GM19395 (cell line): ENCODE results near the gene SMTN.
"Not testable (repeated sequence)": the region's sequence is repeated elsewhere in the genome, so short reads cannot be mapped to it uniquely, and the experiment has no call there.

Experiments used
- ATAC-seq: cut with Tn5 transposase; IDR thresholded peaks from one replicate; pipeline ENCODE4 v1.9.1; 2021; ENCODE audit warnings: mild to moderate bottlenecking, moderate library complexity; ENCODE audit not compliant: unreplicated experiment

SMTN gene

DNA sequence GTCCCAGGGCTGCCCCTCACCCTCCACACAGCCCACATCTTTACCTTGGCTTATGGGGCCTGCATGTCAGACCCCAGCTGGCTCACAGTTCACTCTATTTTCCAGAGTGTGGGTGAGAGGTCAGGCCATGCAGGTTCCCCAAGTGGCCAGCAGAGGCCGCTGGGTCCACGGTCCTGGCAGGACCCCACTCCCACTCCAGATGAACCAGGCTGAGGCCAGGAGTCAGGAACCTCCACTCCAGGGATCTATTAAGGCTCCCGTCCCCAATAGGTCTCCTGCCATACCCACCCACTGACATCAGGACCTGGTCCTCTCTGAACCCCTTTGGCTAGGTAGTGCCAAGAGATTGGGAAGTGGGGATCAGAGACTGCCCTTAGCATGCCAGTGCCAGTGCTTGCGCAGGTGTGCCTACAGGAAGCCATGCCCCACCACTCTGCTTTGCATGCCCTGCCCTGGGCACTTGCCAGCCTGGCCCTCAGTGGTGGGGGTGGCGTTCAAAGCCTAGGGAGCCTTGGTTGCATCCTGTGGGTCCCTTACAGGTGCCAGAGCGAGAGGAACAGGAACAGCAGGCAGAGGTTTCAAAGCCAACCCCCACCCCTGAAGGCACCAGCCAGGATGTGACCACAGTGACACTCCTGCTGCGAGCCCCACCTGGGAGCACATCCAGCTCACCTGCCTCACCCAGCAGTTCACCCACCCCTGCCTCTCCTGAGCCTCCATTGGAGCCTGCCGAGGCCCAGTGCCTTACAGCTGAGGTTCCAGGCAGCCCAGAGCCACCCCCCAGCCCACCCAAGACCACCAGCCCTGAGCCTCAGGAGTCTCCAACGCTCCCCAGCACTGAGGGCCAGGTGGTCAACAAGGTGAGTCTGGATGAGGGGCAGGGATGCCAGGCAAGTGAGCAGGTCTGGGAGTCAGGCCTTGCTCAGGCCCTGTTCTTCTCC, 8.3 kb downstream of the SMTN start:
- ATAC-seq = no peak

DNA sequence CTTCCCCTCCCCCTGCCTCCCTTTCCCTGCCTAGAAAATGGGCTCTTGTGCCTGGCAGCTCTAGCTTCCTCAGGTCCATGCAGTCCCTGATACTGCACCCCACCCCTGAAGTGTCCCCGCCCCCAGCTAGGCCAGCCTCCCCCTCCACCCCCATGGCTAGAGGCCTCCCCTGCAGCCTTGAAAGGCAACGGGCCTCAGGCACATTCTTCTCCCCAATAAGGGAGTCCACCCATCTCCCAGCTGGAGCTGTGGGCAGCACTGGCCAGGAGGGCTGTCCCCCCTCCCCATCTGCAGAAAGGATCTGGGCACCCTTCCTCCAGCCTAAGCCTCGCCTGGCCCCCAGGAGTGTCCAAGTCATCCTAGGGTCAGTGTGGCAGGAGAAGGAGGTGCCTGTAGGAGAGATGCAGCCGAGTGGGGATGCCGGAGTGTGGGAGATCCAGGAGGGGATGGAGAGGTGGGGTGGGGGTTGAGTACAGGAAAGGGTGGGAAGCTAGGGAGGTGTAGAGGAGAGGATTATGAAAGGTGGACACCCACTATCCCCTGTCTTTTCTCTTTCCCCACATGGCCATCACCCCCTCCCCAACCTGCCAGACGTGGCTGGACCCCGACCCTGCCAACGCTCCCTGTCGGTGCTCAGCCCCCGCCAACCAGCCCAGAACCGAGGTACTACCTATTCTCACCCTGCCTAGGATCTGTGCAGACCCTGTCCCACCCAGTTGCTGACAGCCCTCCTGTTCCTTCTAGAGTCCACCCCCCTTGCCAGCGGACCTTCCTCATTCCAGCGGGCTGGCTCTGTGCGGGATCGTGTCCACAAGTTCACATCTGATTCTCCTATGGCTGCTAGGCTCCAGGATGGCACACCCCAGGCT, 9.3 kb downstream of the SMTN start:
- no peak for ATAC-seq

DNA sequence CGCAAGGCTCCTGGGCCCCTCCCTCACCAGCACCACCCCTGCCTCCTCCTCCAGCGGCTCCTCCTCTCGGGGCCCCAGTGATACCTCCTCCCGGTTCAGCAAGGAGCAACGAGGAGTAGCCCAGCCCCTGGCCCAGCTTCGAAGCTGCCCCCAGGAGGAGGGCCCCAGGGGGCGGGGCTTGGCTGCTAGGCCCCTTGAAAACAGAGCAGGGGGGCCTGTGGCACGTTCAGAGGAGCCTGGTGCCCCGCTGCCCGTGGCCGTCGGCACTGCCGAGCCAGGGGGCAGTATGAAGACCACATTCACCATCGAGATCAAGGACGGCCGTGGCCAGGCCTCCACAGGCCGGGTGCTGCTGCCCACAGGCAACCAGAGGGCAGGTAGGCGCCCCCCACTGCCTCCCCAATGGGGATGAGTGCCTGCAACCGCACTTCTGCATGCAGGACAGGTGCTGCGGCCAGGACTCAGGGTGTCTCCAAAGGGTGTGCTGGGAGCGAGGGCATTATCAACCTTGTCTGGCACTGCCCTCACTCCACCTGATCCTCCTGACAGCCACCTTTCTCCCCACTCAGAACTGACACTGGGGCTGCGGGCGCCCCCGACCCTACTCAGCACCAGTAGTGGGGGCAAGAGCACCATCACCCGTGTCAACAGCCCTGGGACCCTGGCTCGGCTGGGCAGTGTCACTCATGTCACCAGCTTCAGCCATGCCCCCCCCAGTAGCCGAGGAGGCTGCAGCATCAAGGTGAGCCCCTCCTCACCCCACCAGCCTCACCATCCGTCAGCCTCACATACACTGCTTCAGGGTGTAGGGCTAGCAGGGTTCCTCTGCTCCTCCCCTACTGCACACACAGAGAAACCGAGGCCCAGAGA, 10.2 kb downstream of the SMTN start:
- no peak for ATAC-seq

DNA sequence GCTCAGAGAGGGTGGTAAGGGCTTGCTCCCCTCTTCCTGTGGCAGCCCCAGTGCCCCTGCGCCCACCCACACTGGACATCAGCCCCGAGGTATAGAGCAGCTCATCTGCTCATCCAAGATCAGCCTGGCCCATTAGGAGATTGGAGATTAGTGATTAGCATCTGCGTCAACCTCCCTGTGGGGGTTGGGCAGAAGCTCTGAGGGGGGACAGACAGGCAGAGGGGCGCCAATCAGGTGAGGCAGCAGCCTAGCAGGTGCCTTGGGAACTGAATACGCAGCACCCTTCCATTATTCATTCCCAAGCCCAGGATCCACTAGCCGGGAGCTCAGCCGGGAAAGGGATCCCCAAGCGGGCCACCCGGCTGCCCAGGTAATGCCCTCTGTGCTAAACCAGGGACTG, 11.0 kb downstream of the SMTN start:
- ATAC-seq = no peak

DNA sequence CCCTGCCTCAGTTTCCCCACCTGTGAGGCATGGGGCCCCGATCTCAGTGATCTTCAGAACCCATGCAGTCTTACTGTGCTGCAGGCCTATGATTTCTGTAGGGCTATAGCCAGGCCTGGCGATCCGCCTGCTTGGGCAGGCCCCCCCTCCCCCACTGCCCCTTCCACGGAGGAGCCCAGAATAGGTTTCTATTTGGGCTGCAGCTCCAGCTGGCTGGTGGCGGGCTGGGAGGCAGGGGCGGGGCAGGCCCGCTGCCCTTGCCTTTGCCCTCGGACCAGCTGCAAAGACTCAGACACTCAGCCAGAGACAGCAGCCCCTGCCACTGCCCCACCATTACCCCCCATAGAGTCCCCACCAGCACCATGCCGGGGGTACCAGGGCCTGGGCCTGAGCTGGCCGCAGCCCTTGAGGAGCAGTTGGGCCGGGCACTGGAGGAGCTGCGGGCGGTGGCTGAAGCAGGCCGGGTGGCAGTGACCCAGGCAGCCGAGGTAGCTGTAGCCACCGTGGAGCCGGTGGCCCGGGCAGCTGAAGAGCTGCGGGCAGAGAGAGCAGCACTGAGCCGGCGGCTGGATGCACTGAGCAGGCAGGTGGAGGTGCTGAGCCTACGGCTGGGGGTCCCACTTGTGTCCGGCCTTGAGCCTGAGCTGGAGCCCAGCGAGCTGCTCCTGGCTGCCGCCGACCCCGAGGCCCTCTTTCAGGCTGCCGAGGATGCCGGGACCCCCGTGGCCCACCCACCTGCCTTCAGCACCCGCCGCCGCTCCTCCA, 12.2 kb downstream of the SMTN start:
- no peak for ATAC-seq

DNA sequence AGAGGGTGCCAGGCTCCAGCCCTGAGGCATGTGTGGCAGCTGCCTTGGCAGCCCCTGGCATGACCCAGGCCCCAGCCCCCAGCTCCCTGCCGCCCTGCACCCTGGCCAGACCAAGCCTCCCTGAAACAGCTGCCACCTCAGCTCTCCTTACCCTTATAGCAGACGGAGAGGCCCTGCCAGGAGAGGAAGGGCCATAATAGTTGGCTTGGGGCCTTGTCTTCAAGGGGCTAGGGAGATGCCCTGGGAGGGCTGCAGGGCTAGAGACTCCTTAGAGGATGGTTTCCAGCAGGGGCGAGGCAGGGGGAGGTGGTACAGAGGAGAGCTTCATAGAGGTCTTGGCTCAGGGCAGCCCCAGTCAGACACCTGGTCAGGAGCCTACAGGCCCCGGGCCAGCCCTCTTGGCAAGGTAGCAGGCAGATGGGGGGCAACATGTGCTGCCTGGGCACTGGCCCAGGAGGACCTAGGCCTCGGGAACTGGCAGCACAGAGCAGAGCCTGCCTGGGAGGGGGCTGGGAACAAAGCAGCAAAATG, 13.0 kb downstream of the SMTN start:
- ATAC-seq = no peak

DNA sequence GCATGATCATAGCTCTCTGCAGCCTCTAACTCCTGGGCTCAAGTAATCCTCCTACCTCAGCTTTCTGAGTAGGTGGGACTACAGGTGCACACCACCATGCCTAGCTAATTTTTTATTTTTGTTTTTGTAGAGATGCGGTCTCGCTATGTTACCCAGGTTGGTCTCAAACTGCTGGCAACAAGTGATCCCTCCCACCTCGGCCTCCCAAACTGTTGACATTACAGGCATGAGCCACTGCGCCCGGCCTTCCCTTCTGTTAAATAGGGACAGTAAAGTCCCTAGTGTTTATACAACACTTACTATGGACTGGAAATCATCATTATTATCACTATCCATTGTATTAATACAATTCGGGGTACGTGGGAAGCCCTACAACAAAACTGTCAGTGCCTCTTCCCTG, 13.6 kb downstream of the SMTN start:
- no peak for ATAC-seq

DNA sequence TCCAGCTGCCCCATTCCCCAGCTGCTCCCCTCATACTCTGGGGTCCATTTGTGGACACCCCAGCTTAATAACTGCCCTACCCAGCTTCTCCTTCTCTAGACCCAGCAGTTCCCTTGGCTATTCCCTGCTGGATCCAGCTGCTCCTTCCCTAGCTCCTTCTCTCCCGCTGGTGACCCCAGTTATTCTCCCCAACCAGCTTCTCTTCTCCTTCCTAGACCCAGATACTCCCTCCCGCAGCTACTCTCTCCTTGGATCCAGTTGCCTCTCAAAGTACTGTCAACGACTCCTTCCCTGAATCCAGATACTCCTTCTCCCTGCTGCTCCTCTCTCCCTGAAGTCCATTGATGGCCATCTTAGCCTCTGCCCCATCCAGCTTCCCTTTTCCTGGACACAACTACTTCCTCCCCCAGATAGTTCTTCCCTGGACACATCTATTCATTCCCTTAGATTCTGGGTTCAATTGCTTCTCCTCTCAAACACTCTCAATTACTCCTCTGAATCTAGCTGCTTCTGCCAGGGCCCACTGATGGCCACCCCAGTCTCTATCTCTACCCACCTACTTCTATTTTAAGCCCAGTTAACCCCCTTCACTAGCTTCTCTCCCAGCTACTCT, 14.6 kb downstream of the SMTN start:
- ATAC-seq = no peak

DNA sequence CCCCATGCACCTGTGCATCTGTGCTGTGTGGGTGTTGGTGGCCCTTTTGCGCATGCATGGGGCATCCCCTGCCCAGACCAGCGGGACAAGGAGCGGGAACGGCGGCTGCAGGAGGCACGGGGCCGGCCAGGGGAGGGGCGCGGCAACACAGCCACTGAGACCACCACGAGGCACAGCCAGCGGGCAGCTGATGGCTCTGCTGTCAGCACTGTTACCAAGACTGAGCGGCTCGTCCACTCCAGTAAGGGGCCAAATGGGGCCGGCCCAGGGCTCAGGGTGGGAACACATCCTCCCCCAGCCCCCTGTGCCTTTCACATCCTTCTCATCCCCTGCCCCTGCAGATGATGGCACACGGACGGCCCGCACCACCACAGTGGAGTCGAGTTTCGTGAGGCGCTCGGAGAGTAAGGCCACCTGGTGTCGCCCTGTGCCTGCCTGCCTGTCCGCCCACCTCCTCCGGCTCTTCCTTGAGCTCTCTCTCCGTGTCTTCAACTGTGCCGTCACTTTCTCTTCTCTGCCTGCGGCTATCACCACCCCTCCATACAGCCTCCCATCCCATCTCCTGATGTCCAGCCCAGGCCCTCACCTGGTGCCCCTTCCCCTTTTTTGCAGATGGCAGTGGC, 15.7 kb downstream of the SMTN start:
- no peak for ATAC-seq

DNA sequence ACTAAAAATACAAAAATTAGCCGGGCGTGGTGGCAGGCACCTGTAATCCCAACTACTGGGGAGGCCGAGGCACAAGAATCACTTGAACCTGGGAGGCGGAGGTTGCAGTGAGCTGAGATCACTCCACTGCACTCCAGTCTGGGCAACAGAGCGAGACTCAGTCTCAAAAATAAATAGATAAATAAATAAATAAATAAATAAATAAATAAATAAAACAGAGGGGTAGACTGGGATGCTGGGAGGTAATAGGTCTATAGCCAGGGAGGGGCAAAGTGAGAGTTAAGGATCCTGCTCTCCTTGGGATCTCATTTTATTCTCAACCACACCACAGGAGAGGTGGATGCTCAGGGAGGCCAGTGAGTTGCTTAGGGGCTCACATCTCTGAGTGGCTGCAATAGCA, 16.4 kb downstream of the SMTN start:
- ATAC-seq = not testable (repeated sequence)

DNA sequence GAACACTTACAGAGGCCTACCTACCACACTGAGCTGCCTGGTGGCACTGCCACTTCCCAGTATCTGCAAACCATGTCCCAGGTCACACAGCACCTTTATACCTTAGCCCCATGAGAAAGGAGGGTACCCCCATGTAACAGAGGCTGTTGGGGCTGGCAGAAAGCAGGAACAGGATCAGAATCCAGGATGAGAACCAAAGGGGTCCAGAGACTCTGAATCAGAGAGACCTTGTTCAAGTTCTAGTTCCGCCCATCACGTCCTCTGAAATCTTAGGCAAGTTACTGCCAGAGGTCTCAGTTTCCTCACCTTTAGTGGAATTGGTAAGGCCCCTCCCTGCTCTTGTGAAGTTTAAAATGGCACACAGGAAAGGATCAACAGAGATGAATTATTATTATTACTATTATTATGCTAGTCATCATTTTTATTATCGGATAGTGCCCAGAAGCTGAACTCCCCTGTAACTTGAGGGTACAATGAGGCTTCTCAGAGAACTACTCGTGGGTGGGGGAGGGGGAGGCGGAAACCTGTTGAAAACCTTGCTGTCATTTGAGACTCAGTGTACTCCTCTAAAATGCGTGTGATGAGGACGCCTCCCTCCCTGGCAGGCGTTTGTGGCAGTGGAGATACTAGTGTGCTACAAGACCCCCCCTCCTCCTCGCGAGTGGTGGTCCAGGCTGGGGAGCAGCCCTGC, 17.0 kb downstream of the SMTN start:
- no peak for ATAC-seq

DNA sequence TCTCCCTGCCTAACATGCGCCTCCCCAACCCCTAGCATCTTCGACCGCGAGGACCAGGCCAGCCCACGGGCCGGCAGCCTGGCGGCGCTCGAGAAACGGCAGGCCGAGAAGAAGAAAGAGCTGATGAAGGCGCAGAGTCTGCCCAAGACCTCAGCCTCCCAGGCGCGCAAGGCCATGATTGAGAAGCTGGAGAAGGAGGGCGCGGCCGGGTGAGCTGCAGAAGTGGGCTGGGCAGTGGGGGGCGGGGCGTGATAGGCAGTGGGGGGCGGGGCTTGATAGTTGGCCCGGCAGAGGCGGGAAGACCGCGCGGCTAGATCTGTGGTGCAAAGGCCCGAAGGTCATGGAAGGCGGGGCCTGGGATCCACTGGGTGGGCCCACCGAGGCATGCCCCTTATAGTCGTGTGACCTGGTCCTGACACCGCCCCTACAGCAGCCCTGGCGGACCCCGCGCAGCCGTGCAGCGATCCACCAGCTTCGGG, 17.6 kb downstream of the SMTN start:
- ATAC-seq = no peak

DNA sequence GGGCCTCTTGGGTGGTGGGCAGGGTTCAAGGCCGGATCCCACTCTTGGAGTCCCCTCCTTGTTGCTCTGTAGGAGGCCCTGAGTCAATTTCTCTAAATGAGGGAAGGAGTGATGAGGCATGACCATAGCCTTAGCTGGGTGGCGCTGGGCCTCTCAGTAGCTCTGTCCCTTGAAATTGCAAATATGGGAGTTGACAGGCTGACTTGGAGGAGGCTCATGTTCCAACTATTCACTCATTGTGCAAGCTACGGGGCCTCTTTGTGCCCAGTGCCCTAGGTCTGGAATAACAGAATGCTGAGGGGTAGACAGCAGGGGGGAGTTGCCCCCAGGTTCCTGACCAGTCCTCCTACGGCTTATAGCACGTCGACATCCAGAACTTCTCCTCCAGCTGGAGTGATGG, 18.3 kb downstream of the SMTN start:
- no peak for ATAC-seq

DNA sequence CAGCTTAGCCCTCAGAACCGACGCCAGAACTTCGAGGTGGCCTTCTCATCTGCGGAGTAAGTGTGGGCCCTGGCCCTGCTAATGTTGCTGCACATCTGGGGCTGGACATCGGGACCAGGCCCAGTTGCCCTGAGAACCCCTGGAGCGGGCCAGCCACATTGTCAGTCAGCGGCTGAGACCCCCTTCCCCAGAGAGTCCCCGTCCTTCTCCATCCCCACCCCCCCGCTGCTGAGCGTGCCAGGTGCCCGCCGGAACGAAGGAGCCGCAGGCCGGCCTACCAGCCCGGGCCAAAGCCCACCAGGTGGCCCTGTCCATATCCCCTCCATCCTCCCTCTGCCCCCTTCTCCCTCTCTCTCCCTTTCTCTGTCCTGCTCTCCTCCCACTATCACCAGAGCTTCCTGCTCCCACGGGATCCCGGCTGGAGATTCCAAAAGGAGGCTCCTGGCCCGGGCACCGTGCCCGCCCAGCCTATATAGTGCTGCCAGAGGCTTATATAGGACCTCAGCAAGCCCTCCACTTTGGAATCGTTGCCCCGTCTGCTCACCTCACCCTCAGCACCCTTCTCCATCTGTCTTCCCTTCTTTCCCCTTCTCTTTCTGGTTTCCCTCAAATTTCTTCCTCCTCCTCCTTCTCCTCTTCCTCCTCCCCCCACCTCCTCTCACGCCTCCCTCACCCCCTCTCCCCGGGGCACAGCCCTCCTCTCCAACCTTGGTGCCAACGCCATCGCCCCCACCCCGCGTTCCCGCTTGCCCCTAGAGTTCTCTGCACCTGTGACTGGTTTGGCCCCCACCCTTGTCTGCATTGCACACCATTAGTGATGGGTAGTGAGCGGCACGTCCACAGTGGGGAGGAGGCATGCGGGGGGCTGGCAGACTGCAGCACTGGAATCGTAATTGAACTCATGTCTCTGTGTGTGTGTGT, 19.0 kb downstream of the SMTN start:
- no peak for ATAC-seq

DNA sequence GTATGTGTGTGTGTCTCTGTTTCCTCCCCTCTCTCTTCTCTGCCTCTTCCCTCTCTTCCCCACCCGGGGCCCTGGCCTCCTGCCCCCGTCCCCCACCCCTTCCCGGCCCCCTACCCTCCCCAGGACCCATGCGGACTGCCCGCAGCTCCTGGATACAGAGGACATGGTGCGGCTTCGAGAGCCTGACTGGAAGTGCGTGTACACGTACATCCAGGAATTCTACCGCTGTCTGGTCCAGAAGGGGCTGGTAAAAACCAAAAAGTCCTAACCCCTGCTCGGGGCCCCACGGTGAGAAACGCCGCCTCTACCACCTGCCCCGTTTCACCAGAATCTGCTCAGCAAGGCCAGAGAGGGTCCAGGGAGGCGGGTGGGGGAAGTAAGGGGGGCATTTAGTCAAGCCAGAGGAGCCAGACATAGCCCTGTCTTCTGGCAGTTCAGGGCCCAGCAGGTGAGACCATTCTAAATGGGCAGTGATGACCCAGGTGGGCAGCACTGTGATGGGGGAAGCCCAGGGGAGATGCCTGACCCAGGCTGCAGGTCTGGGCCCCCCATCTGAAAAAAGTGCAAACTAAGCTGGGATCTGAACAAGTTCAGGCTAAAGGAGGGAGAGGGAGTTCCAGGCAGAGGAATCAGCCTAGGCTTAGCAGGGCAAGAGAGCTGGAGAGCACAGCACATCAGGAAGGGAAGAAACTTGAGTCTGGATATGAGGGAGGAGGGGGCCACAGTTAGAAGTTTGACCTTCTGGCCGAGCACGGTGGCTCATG, 19.8 kb downstream of the SMTN start:
- ATAC-seq = no peak

DNA sequence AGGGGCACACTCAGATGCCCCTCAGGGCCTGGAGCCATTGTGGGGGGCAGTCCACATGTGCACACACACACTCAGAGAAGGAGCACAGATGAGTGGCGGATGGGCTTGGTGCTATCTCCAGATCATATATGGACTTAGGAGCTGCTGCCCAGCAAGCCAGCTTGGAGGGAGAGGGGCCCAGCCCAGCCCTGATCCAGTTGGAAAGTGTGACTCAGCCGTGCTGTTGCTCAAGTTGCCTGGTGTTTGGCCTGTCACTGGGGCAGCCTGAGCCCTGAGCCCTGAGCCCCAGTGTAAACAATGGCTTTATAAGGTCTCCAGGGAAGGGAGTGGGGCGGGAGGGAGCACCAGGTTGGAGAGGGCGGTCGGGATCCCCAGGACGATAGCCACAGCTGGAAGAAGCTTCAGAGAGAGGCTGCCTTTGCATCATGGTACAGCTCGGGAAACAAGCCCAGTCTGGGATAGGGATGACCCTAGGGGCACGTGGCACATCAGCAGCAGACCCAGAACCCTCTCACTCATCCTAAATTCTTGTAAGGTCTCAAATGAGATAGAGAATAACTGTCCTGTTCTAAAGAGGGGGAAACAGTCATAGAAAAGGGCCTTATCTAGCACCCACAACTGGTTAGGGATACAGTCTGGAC, 21.4 kb downstream of the SMTN start:
- ATAC-seq = no peak
